GM12864 (cell line): ENCODE measurements around the gene ILF2.

Source experiments
- DNase-seq: peaks from one replicate; pipeline ENCODE4 v3.0.0-alpha.2; 2011; ENCODE audit warnings: low read depth
- H3K4me3 ChIP-seq: 2 replicates; pipeline ENCODE4 v1.5.1; 2011; ENCODE audit warnings: mild to moderate bottlenecking, low read depth, low read length, control low read depth
- CTCF ChIP-seq: IDR thresholded peaks from 2 replicates; pipeline ENCODE4 v1.5.1; 2011; ENCODE audit warnings: low read depth, mild to moderate bottlenecking, moderate library complexity, low read length, control low read depth, inconsistent platforms; ENCODE audit errors: missing control alignments

ILF2 gene

GRCh38 chr1:153627715-153628626, 42.8 kb downstream of the ILF2 start, which contains the start of gene S100A1:
Gene S100A1, plus strand, starts transcription at chr1:153628434. Its CDS starts 2,088 bp downstream, at chr1:153630522.
- TF ChIP-seq CTCF, result no peak
- H3K4me3 ChIP-seq, result no peak within 1 kb of the TSS
- no peak for DNase-seq

GRCh38 chr1:153626904-153627714, 43.7 kb downstream of the ILF2 start, which contains the start of gene S100A13:
Gene S100A13, minus strand, starts transcription at chr1:153627505. Its CDS starts 1,033 bp downstream, at chr1:153626472.
- no peak for DNase-seq
- no peak within 1 kb of the TSS for H3K4me3 ChIP-seq
- TF ChIP-seq CTCF, result peak; percentile 63

GRCh38 chr1:153626477-153626903, 44.3 kb downstream of the ILF2 start:
- TF ChIP-seq CTCF, result no peak
- no peak overlapping the region for H3K4me3 ChIP-seq
- DNase-seq, result no peak

- H3K4me3 ChIP-seq, result no peak overlapping the region
- DNase-seq, result no peak
- TF ChIP-seq CTCF, result no peak
These were observed 45.7 kb downstream of the ILF2 start for GRCh38 chr1:153624965-153625611.

GRCh38 chr1:153623101-153623500, 47.7 kb downstream of the ILF2 start:
- no peak overlapping the region for H3K4me3 ChIP-seq
- no peak for TF ChIP-seq CTCF
- no peak for DNase-seq

GRCh38 chr1:153619171-153619570, 51.6 kb downstream of the ILF2 start:
- TF ChIP-seq CTCF, result no peak
- no peak for DNase-seq
- H3K4me3 ChIP-seq, result no peak overlapping the region
